Breast epithelium (tissue), 4 donors: ENCODE results near the gene ANTXR1. TPM values are rescaled to one million over a fixed set of nuclear protein-coding genes. Genes with fewer than 3 reads are reported as not detected.

Source experiments
- DNase-seq, 2 donors: peaks; one replicate each; pipeline ENCODE4 v3.0.0-alpha.2; 2019; ENCODE audit warnings: low spot score in 2 of 2
- H3K27ac ChIP-seq, 2 donors: fragments of 200-600 bp; sonication (generic) in 1 of 2; one replicate each; pipeline ENCODE4 v1.5.1; 2016 to 2019; ENCODE audit warnings: mild to moderate bottlenecking in 1 of 2
- H3K27me3 ChIP-seq, 2 donors: fragments of 200-600 bp; sonication (generic) in 1 of 2; one replicate each; pipeline versions ENCODE4 v1.5.1 to v1.6.0; 2017 to 2019; ENCODE audit warnings: control low read depth in 1 of 2, mild to moderate bottlenecking in 1 of 2
- H3K36me3 ChIP-seq: fragments of 200-600 bp; one replicate; pipeline ENCODE4 v1.5.1; 2019
- H3K4me1 ChIP-seq, 2 donors: fragments of 200-600 bp; sonication (generic); one replicate each; pipeline ENCODE4 v1.5.1; 2016 to 2019; ENCODE audit warnings: control low read depth in 1 of 2
- H3K4me3 ChIP-seq, 3 donors: fragments of 200-600 bp; sonication (generic); 1 replicate in 2 of 3; 2 replicates in 1 of 3; pipeline ENCODE4 v1.5.1; 2016 to 2019; ENCODE audit warnings: mild to moderate bottlenecking in 3 of 3, moderate library complexity in 2 of 3
- H3K9me3 ChIP-seq, 2 donors: fragments of 200-600 bp; sonication (generic) in 1 of 2; one replicate each; pipeline ENCODE4 v1.5.1; 2016 to 2019; ENCODE audit warnings: control low read depth in 1 of 2
- POLR2A ChIP-seq: fragments of 450-650 bp; IDR thresholded peaks from one replicate; pipeline ENCODE4 v1.6.1; 2016; ENCODE audit warnings: antibody characterized with exemption, mild to moderate bottlenecking, moderate library complexity
- POLR2AphosphoS5 ChIP-seq, 3 donors: sonication (generic); formaldehyde crosslinking; IDR thresholded peaks; one replicate each; pipeline ENCODE4 v1.6.1; 2017; ENCODE audit warnings: antibody characterized with exemption in 3 of 3
- intact Hi-C: fragments of 100-400 bp; cut with DNase I; formaldehyde crosslinking; loops from one replicate; pipeline ENCODE4 v1.15.1; 2023; ENCODE audit warnings: low total_unique reads
- total RNA-seq, 3 donors: library from RNA; depleted of rRNA; stranded (reverse); fragments of >200 nt; gene quantifications; one replicate each; pipeline ENCODE4 v1.1.0, GENCODE V29; 2016
- TF ChIP-seq, protein P1 (sequence below), 3 donors: fragments of 450-650 bp; IDR thresholded peaks; one replicate each; pipeline ENCODE4 v1.5.1; 2016 to 2017; ENCODE audit warnings: antibody characterized with exemption in 3 of 3, mild to moderate bottlenecking in 3 of 3, moderate library complexity in 3 of 3

ANTXR1 gene
- total RNA-seq, 3 donors from 2014 or later = 52.7 to 72.8 (median 68.8) TPM

- TF ChIP-seq, protein P1, sequence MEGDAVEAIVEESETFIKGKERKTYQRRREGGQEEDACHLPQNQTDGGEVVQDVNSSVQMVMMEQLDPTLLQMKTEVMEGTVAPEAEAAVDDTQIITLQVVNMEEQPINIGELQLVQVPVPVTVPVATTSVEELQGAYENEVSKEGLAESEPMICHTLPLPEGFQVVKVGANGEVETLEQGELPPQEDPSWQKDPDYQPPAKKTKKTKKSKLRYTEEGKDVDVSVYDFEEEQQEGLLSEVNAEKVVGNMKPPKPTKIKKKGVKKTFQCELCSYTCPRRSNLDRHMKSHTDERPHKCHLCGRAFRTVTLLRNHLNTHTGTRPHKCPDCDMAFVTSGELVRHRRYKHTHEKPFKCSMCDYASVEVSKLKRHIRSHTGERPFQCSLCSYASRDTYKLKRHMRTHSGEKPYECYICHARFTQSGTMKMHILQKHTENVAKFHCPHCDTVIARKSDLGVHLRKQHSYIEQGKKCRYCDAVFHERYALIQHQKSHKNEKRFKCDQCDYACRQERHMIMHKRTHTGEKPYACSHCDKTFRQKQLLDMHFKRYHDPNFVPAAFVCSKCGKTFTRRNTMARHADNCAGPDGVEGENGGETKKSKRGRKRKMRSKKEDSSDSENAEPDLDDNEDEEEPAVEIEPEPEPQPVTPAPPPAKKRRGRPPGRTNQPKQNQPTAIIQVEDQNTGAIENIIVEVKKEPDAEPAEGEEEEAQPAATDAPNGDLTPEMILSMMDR (IDR thresholded peaks at IDR 0.05) = no peak
- TF ChIP-seq POLR2AphosphoS5 (IDR thresholded peaks at IDR 0.05) (no peak), POLR2A (no peak)
- no peak overlapping the region for H3K4me3 ChIP-seq
- H3K9me3 ChIP-seq = no peaks in the 10 kb centered on the region
- intact Hi-C loops = loop anchor here (5.0 kb wide), 1 partner anchor 442 kb away; no protein-coding TSS in a partner anchor
- no peak for DNase-seq
- H3K27ac ChIP-seq = no peak overlapping the region
- H3K4me1 ChIP-seq = peaks cover 0 to 4% of the 10 kb centered on the region in 2 donors
- H3K36me3 ChIP-seq = no peaks in the 10 kb centered on the region
- no peaks in the 10 kb centered on the region for H3K27me3 ChIP-seq
These were observed 7.8 kb downstream of the ANTXR1 start for GRCh38 chr2:69020496-69021426.

DNA sequence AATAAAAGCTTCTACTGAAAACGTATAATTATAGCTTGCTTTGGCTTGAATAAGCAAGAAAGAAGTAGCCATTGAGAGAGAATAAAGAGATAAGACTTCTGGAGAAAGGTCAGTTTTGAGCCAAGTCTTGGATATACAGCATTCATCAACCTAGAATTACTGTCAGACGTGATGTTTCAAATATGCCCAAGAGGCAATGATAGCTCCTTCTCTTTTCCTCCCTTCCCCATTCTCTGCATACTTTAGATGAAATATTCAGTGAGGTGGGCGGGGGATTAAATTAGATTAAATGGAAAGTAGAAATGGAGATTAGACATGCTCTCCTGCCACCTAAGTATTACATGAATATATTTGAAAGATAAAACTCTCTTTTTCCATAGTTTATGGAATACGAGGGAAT is 8.7 kb downstream of the ANTXR1 start:
- H3K4me1 ChIP-seq = peaks cover 0 to 4% of the 10 kb centered on the region in 2 donors

DNA sequence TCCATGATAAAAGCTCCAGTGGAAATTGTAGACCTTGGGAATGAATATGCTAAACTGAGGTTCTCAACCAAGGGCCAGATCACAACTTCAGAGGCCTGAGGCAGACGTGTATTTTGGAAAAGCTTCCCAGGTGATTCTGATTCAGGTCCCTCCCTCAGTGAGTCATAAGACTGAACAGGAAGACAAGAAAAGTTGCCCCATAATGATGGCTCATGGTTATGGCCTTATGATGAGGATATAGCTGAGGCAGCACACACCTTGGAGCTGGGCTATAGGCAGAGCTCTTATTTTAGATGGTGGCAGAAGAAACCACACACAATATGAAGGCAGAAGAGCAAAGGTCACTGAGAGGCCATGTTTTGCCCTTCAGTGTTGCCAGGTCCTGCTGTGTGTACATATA is 9.6 kb downstream of the ANTXR1 start:
- H3K4me3 ChIP-seq = no peak overlapping the region
- TF ChIP-seq, protein P1 (IDR thresholded peaks at IDR 0.05) = no peak
- no peak for TF ChIP-seq POLR2A
- TF ChIP-seq POLR2AphosphoS5 (IDR thresholded peaks at IDR 0.05) = no peak
- DNase-seq = no peak
- peaks cover 0 to 4% of the 10 kb centered on the region in 2 donors for H3K4me1 ChIP-seq
- H3K9me3 ChIP-seq = no peaks in the 10 kb centered on the region
- intact Hi-C loops = loop anchor here (5.0 kb wide), 1 partner anchor 440 kb away; no protein-coding TSS in a partner anchor
- no peaks in the 10 kb centered on the region for H3K36me3 ChIP-seq
- no peak overlapping the region for H3K27ac ChIP-seq
- H3K27me3 ChIP-seq = no peaks in the 10 kb centered on the region

More for the DNA sequence above, 8.7 kb downstream of the ANTXR1 start:
- Histone ChIP-seq H3K27ac (no peak overlapping the region), H3K36me3 (no peaks in the 10 kb centered on the region), H3K4me3 (no peak overlapping the region), H3K27me3 (no peaks in the 10 kb centered on the region), H3K9me3 (no peaks in the 10 kb centered on the region)
- no peak for TF ChIP-seq POLR2A
- TF ChIP-seq, protein P1 (IDR thresholded peaks at IDR 0.05) = no peak
- no peak for TF ChIP-seq POLR2AphosphoS5 (IDR thresholded peaks at IDR 0.05)
- intact Hi-C loops = loop anchor here (5.0 kb wide), 1 partner anchor 441 kb away; no protein-coding TSS in a partner anchor
- no peak for DNase-seq

DNA sequence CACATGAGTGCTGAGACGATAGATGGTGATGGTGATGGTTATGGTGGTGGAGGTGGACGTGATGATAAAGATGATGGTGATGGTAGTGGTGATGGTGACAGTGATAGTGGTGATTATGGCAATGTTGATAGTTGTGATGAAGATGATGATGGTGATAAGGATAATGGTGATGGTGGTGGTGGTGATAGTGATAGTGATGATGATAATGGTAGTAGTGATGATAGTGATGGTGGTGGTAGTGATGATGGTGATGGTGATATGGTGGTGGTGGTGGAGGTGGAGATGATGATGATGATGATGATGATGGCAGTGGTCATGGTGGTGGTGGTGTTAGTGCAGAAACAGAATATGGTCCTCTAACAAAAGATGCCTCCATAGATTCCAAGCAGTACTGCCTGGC is 10.3 kb downstream of the ANTXR1 start:
- Histone ChIP-seq H3K4me3 (no peak overlapping the region), H3K36me3 (no peaks in the 10 kb centered on the region), H3K9me3 (no peaks in the 10 kb centered on the region), H3K27me3 (no peaks in the 10 kb centered on the region), H3K4me1 (peaks cover 0 to 4% of the 10 kb centered on the region in 2 donors), H3K27ac (no peak overlapping the region)
- intact Hi-C loops = loop anchor here (5.0 kb wide), 1 partner anchor 439 kb away; no protein-coding TSS in a partner anchor
- DNase-seq = no peak
- TF ChIP-seq POLR2AphosphoS5 (IDR thresholded peaks at IDR 0.05) (no peak), POLR2A (no peak)
- TF ChIP-seq, protein P1 (IDR thresholded peaks at IDR 0.05) = no peak

DNA sequence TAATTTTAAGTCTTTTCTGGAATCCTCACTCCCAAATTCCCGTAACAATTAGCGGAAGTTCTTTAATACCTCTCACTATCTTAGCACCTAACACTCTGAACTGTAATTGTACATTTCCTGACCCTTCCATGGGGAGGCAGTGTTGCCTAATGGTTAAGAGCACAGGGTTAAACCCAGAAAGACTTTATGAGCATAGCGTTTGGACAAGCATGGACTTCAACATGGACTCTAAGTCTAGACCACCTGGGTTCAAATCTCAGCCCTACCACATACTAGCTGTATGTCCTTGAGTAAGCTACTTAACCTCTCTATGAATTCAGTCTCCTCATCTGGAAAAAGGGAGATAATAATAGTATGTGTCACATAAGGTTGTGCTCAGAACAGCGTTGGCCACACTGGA is 13.0 kb downstream of the ANTXR1 start:
- Histone ChIP-seq H3K36me3 (no peaks in the 10 kb centered on the region), H3K9me3 (no peaks in the 10 kb centered on the region), H3K4me1 (peaks cover 0 to 4% of the 10 kb centered on the region in 2 donors), H3K4me3 (no peak overlapping the region), H3K27me3 (no peaks in the 10 kb centered on the region), H3K27ac (no peak overlapping the region)
- intact Hi-C loops = no loop called here
- no peak for DNase-seq
- TF ChIP-seq, protein P1 (IDR thresholded peaks at IDR 0.05) = peak in 2 of 3 donors; percentile 56 to 66
- TF ChIP-seq POLR2AphosphoS5 (IDR thresholded peaks at IDR 0.05) = no peak
- TF ChIP-seq POLR2A = no peak
